ENCODE measurements around the gene EFHD2.
"Not testable (repeated sequence)": the region's sequence is repeated elsewhere in the genome, so short reads cannot be mapped to it uniquely, and the experiment has no call there.

The EFHD2 gene

GRCh38 chr1:15459771-15460707, 50.4 kb downstream of the EFHD2 start:
- DNase-seq (ENCODE audit: low read depth): no peak
- no peak overlapping the region for H3K4me3 ChIP-seq (replicated peaks; ENCODE audit: low read depth, low read length)
- no peak for TF ChIP-seq CTCF (IDR thresholded peaks at IDR 0.05; ENCODE audit: low read length, missing control alignments)

- TF ChIP-seq CTCF (IDR thresholded peaks at IDR 0.05; ENCODE audit: low read length, missing control alignments): no peak
- no peak overlapping the region for H3K4me3 ChIP-seq (replicated peaks; ENCODE audit: low read depth, low read length)
- DNase-seq (ENCODE audit: low read depth): no peak
These were observed 51.0 kb downstream of the EFHD2 start for GRCh38 chr1:15460708-15461095.

- not testable (repeated sequence) for DNase-seq (ENCODE audit: low read depth); H3K4me3 ChIP-seq (replicated peaks; ENCODE audit: low read depth, low read length)
These were observed 53.5 kb downstream of the EFHD2 start for GRCh38 chr1:15463064-15463800.

- H3K4me3 ChIP-seq (replicated peaks; ENCODE audit: low read depth, low read length); DNase-seq (ENCODE audit: low read depth): not testable (repeated sequence)
These were observed 54.2 kb downstream of the EFHD2 start for GRCh38 chr1:15463926-15464322.

GRCh38 chr1:15465674-15466073, 56.0 kb downstream of the EFHD2 start:
- DNase-seq (ENCODE audit: low read depth): no peak
- no peak for TF ChIP-seq CTCF (IDR thresholded peaks at IDR 0.05; ENCODE audit: low read length, missing control alignments)
- H3K4me3 ChIP-seq (replicated peaks; ENCODE audit: low read depth, low read length): no peak overlapping the region

GRCh38 chr1:15466955-15467625, 57.4 kb downstream of the EFHD2 start:
- H3K4me3 ChIP-seq (replicated peaks; ENCODE audit: low read depth, low read length); DNase-seq (ENCODE audit: low read depth): not testable (repeated sequence)

GRCh38 chr1:15468145-15468544, 58.5 kb downstream of the EFHD2 start:
- no peak for TF ChIP-seq CTCF (IDR thresholded peaks at IDR 0.05; ENCODE audit: low read length, missing control alignments)
- no peak overlapping the region for H3K4me3 ChIP-seq (replicated peaks; ENCODE audit: low read depth, low read length)
- DNase-seq (ENCODE audit: low read depth): no peak

- H3K4me3 ChIP-seq (replicated peaks; ENCODE audit: low read depth, low read length): no peak overlapping the region
- DNase-seq (ENCODE audit: low read depth): no peak
- TF ChIP-seq CTCF (IDR thresholded peaks at IDR 0.05; ENCODE audit: low read length, missing control alignments): no peak
These were observed 59.7 kb downstream of the EFHD2 start for GRCh38 chr1:15469361-15469760.

- not testable (repeated sequence) for H3K4me3 ChIP-seq (replicated peaks; ENCODE audit: low read depth, low read length); DNase-seq (ENCODE audit: low read depth)
These were observed 60.2 kb downstream of the EFHD2 start for GRCh38 chr1:15469821-15470448.

GRCh38 chr1:15471067-15471466, 61.4 kb downstream of the EFHD2 start:
- DNase-seq (ENCODE audit: low read depth); H3K4me3 ChIP-seq (replicated peaks; ENCODE audit: low read depth, low read length): not testable (repeated sequence)

- not testable (repeated sequence) for DNase-seq (ENCODE audit: low read depth); H3K4me3 ChIP-seq (replicated peaks; ENCODE audit: low read depth, low read length)
These were observed 62.0 kb downstream of the EFHD2 start for GRCh38 chr1:15471723-15472122.
